Tibial nerve (tissue), 4 donors: ENCODE data around the gene CDHR4.

Experiments
- CTCF ChIP-seq, 5 experiments: fragments of 200-600 bp in 3 of 5; fragments of 450-650 bp in 2 of 5; sonication (generic) in 3 of 5; IDR thresholded peaks; one replicate each; pipeline ENCODE4 v1.5.1; 2016 to 2019; ENCODE audit warnings: antibody characterized with exemption in 5 of 5, mild to moderate bottlenecking in 3 of 5, moderate library complexity in 2 of 5
- EP300 ChIP-seq, 2 donors: sonication (generic); formaldehyde crosslinking; IDR thresholded peaks; one replicate each; pipeline ENCODE4 v1.6.1; 2017; ENCODE audit warnings: antibody characterized with exemption in 2 of 2, mild to moderate bottlenecking in 1 of 2
- POLR2A ChIP-seq, 2 donors: fragments of 450-650 bp; IDR thresholded peaks; one replicate each; pipeline ENCODE4 v1.6.1; 2017; ENCODE audit warnings: antibody characterized with exemption in 2 of 2, mild to moderate bottlenecking in 2 of 2, moderate library complexity in 2 of 2

- TF ChIP-seq CTCF (IDR thresholded peaks at IDR 0.05) (no peak), POLR2A (IDR thresholded peaks at IDR 0.05) (no peak), EP300 (IDR thresholded peaks at IDR 0.05) (no peak)
Observed at GRCh38 chr3:49750056-49750455, 49.6 kb downstream of the CDHR4 start.
